ACHN (cell line): Measurements from ENCODE around the gene GRM4.

Source experiments
- DNase-seq: peaks from one replicate; pipeline ENCODE4 v3.0.0-alpha.2; 2015
- in situ Hi-C: cut with HindIII; loops from 2 replicates; pipeline ENCODE4 v1.10.0; 2017; ENCODE audit warnings: low sequenced_read_pairs, low pct_ligation_motif_present, low pct_unique_long_range_greater_than_20kb

GRM4 gene

DNA sequence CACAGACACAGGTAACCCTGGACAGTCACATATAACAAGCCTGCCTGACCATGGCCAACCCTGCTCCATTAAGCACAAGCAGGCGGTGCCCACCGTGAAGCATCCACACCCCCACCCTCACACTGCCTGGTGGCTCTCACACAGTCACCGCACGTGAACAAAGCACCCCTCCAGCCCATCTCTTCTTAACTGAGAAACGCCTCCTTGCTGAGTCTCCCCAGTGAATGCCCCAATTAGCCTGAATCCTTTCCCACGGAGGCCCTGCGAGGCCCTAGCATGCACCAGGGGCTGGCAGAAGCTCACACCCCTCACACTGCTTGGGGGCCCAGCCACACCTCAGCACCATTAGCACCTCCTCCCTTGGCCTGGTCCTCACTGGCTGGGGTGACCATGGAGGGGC, 72.3 kb downstream of the GRM4 start:
- in situ Hi-C loops, result no loop called here
- DNase-seq, result no peak

DNA sequence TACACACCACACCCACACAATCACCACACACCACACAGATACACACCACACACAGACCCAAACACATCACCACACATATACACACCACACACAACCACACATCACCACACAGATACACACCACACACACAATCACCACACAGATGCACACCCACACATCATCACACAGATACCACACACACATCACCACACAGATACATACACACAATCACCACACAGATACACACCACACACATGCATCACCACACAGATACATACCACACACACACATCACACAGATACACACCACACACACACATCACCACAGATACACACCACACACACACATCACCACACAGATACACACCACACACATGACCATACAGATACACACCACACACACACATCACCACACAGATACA, 73.2 kb downstream of the GRM4 start:
- no peak for DNase-seq
- in situ Hi-C loops, result no loop called here

DNA sequence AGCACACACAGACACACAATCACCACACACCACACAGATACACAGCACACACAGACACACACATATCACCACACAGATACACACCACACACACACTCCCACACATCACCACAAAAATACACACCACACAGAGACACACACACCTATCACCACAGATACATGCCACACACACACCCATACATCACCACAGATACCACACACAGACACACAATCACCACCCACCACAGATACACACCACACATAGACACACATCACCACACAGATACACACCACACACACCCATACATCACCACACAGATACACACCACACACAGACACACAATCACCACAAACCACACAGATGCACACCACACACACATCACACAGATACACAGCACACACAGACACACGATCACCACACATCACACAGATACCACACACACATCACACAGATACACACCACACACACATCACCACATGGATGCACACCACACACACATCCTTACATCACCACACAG, 74.0 kb downstream of the GRM4 start:
- in situ Hi-C loops, result no loop called here
- DNase-seq, result no peak

GRCh38 chr6:34071136-34071883, 74.6 kb downstream of the GRM4 start:
- no peak for DNase-seq
- in situ Hi-C loops, result no loop called here

DNA sequence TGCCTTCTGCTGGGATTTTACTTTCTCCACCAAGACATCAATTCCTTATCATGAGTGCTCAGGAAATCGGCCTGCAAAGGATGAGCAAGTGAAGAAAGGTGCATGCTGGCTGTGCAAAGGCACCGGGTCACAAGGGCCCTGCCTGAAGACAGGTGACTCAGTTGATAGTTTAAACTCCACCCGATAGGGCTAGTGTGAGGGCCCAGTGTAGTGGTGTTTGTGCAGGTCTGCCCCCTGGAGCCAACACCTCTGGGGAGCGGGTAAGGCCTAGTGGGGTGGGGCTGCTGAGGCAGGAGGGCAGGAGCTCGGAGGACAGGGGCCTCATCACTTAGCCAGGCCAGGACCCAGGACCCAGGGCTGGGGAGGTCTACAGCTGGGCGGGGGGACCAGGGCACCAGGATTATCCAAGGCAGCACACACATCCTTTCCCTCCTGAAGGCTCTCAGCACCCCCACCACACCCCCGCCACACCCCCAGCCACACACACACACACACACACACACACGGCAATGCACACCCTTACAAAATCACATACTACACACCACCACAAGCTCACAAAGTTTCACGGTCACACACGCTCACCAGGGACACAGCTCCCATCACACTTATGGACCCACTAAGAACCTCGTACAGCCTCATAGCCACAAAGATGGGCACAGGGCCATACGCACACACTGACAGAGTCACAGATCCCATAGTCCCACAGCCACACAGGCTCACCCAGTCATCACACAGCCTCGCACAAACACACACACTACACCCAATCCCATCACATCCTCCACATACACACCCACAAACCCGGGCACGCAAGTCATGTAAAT, 75.4 kb downstream of the GRM4 start:
- in situ Hi-C loops, result no loop called here
- no peak for DNase-seq

DNA sequence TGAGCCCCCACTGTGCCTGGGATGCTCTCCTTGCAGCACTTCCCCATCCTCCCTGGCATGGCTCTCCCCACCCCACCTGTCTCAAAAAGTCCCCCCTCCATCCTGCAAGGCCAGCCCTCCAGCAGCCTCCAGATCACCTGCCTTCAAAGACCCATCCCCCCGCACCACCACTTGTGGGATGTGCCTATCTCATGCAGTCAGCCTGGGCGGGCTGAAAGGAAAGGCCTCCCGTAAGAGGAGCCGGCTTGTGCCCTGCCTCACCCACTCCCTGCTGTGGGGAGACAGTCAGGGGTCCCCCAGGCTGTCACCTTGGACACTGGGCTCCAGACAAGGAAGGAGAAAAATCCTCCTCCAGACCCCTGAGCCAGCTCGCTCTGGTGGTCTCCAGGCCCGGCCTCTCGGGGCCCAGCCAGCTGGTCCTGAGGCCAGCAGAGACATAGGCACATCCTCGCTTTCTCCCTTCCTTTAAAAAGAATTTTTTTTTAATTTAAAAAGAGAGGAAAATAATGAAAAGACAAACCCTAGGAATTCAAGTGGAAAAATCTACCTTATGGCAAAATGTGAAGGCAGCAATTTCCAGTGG, 77.3 kb downstream of the GRM4 start:
- in situ Hi-C loops, result no loop called here

GRCh38 chr6:34067814-34068213, 78.1 kb downstream of the GRM4 start:
- in situ Hi-C loops, result no loop called here
- no peak for DNase-seq

More for the DNA sequence above, 77.3 kb downstream of the GRM4 start:
- DNase-seq, result no peak

- DNase-seq, result no peak
- in situ Hi-C loops, result no loop called here
Measured at GRCh38 chr6:34066772-34067770, 78.8 kb downstream of the GRM4 start.

- in situ Hi-C loops, result no loop called here
- no peak for DNase-seq
Measured at GRCh38 chr6:34066218-34066571, 79.7 kb downstream of the GRM4 start.

DNA sequence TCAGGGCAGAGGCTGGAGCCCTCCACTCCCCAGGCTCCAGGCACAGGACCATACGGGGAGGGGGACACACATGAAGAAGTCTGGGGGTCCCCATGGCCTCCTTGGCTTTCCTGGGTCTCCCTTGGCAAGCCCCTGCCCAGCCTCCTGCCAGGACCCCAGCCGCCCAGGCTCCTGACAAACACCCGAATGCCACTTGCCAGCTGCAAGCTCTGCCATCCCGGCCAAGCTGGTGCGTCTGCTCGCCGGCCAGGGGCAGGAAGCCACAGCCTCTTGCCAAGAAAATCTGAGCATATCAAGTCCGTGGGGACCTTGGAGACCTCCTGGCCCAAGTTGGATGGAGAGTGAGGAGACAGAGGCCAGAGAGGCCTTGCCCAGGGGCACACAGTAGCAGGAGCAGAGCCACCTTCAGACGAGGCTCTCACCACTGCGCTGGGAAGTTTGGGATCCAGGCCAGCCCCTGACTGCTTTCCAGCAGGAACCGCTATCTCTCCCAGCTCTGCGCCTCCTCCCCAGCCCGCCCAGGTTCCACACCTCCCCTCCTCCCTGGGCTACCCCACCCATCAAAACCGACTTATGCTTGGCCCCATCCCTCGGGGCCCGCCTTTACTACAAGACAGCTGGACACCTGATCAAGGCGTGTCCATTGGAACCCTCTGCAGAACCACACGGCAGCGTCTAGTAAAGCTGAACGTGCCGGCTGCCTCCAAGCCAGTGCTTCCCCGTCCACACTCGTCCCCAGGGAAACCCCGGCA, 80.2 kb downstream of the GRM4 start:
- in situ Hi-C loops, result no loop called here
- no peak for DNase-seq

- in situ Hi-C loops, result no loop called here
Measured at GRCh38 chr6:34064675-34065074, 81.2 kb downstream of the GRM4 start.

DNA sequence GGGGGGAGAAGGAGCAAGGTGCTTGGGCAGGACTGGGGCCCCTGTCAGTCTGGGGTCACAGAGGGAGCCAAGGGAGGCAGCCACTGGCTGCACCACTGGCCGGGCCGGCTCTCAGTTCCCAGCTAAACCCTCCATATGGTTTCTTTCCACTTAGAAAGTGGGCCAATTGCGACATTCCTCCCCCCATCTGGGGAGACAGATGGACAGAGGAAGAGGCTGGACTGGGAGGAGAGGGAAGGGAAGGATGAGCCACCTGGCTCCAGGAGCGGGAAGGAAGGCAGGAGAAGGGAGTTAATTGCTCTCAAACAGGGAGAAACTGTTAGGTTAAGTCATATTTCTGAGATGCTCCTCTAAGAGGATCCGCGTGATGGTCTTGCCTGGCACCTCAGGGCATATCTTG, 82.2 kb downstream of the GRM4 start:
- in situ Hi-C loops, result no loop called here
- no peak for DNase-seq

More at GRCh38 chr6:34064675-34065074, 81.2 kb downstream of the GRM4 start:
- DNase-seq, result no peak

GRCh38 chr6:34062815-34063214, 83.1 kb downstream of the GRM4 start:
- in situ Hi-C loops, result no loop called here
- DNase-seq, result no peak

DNA sequence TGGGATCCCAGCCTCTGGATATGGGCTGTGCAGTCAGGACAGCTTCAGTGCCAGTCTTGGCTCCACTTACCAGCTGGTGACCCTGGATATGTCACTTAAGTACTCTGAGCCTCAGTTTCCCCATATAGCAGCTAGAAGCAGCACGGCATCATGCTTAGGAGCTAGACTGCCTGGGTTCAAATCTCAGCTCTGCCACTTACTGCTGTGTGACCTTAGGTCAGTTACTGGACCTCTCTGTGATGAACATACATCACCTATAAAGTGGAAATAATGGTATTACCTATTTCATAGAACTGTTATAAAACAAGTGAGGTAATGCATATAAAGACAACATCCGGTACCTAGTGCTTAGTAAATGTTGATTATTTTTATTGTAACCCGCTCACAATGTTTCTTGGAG, 83.7 kb downstream of the GRM4 start:
- in situ Hi-C loops, result no loop called here
- no peak for DNase-seq

- in situ Hi-C loops, result no loop called here
- DNase-seq, result no peak
Measured at GRCh38 chr6:34061348-34061747, 84.5 kb downstream of the GRM4 start.

DNA sequence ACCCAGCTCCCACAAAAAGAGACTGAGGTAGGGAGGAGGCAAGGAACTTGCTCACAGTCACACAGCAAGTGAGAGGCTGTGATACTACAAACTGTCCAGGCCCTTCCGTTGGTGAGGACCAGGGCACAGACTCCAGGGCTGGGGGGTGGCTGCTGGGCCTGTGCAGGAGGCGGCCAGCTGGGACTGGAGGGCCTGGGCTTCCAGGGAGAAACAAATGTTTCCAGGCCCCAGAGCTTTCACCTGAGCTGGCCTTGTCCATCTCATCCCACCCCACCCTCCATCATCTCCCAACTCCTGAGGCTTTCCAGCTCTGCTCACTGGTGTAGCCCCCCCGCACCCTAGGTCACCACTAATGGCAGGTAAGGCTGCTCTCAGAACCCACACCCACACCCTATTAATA, 86.0 kb downstream of the GRM4 start:
- in situ Hi-C loops, result no loop called here
- no peak for DNase-seq

- DNase-seq, result no peak
- in situ Hi-C loops, result no loop called here
Measured at GRCh38 chr6:34059136-34059731, 86.7 kb downstream of the GRM4 start.
